GM12865 (cell line): Measurements from ENCODE around the gene ZNFX1.
"Not testable (repeated sequence)": the region's sequence is repeated elsewhere in the genome, so short reads cannot be mapped to it uniquely, and the experiment has no call there.

Source experiments
- DNase-seq: peaks from one replicate; pipeline ENCODE4 v3.0.0; 2010; ENCODE audit warnings: low read depth
- H3K4me3 ChIP-seq: 2 replicates; pipeline ENCODE4 v1.5.1; 2011; ENCODE audit warnings: mild to moderate bottlenecking, low read depth, low read length, control low read depth
- TF ChIP-seq, protein P1 (sequence below): IDR thresholded peaks from 2 replicates; pipeline ENCODE4 v1.5.1; 2011; ENCODE audit warnings: low read length, control low read depth, low read depth, inconsistent platforms; ENCODE audit not compliant: insufficient read depth; ENCODE audit errors: missing control alignments

ZNFX1 gene

GRCh38 chr20:49219924-49220831, 57.7 kb downstream of the ZNFX1 start:
- TF ChIP-seq, protein P1, sequence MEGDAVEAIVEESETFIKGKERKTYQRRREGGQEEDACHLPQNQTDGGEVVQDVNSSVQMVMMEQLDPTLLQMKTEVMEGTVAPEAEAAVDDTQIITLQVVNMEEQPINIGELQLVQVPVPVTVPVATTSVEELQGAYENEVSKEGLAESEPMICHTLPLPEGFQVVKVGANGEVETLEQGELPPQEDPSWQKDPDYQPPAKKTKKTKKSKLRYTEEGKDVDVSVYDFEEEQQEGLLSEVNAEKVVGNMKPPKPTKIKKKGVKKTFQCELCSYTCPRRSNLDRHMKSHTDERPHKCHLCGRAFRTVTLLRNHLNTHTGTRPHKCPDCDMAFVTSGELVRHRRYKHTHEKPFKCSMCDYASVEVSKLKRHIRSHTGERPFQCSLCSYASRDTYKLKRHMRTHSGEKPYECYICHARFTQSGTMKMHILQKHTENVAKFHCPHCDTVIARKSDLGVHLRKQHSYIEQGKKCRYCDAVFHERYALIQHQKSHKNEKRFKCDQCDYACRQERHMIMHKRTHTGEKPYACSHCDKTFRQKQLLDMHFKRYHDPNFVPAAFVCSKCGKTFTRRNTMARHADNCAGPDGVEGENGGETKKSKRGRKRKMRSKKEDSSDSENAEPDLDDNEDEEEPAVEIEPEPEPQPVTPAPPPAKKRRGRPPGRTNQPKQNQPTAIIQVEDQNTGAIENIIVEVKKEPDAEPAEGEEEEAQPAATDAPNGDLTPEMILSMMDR, result no peak
- DNase-seq, result no peak
- H3K4me3 ChIP-seq, result peak overlapping the region; percentile 86

DNA sequence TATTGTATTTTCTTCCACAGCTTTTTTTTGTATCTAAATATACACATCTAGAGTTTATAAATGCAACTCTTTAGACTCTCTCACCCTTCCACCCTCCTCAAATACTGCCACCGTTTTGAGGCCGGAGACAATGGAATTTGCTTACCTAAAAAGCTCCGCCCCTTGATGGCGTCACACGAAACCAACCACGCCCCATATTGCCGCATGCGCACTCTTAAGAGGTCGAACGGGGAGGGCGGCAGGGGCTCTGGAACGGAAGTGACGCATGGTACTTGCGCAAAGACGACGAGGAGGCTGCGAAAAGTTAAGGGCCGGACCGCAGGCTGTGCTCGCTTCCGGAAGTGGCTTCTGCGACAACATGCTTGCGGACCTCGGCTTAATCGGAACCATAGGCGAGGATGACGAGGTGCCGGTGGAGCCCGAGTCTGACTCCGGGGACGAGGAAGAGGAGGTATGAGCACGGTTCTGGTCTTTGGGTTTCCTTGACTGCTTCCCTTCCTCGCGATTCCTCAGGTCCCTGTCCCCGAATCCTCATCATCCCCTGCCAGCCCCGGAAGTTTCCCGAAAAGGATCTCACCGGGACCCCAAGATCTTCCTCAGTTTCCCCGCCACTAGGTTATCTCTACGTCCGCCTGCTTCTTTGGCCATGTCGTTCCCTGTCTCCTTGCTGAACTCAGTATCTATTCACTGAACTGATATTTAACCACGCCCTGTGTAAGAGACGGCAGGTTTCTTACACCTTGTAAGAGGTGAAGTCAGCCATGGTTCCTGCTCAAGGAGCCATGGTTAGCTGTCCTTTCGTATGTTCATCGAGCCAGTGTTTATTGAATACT, 58.5 kb downstream of the ZNFX1 start, which contains the start of gene DDX27:
TSS of gene DDX27 (plus strand) at position 326 of the 833 bp plus-strand sequence. CDS start at position 359, 33 bp downstream.
- DNase-seq, result peak; percentile 100
- peak within 1 kb of the TSS; percentile 86 for H3K4me3 ChIP-seq
- TF ChIP-seq, protein P1, result no peak

DNA sequence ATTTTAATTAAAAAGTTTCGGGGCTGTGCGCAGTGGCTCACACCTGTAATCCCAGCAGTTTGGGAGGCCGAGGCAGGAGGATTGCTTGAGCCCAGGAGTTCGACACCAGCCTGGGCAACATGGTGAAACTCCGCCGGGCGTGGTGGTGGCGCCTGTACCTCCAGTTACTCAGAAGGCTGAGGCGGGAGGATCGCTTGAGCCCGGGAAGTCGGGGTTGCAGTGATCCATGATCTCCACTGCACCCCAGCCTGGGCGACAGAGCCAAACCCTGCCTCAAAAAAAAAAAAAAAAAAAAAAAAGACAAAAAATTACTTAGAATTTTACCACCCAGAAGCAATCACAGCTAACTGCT, 59.1 kb downstream of the ZNFX1 start:
- peak overlapping the region; percentile 34 for H3K4me3 ChIP-seq

GRCh38 chr20:49216991-49217578, 60.8 kb downstream of the ZNFX1 start:
- H3K4me3 ChIP-seq, result no peak overlapping the region
- peak; percentile 93 for DNase-seq
- TF ChIP-seq, protein P1, result peak; percentile 85

More for the DNA sequence above, 59.1 kb downstream of the ZNFX1 start:
- DNase-seq, result not testable (repeated sequence)

DNA sequence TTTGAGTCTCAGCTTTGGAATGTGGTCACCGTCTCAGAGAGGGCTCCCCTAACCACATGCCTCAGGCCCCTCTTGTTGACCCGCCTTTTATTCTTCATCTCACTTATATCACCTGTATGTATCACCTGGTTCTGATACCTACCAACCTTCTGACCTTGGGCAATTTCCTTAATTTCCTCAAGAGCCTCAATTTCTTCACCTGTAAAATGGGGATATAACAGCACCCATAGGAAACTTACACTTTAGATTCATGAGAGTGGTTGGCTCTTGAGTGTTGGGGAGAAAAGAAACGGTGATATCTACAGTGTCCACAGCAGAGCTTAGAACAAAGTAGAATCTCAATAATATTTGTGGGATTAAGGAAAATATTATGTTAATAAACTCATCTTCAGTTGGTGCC, 62.6 kb downstream of the ZNFX1 start:
- TF ChIP-seq, protein P1, result no peak
- DNase-seq, result no peak
- no peak overlapping the region for H3K4me3 ChIP-seq

GRCh38 chr20:49214571-49214970, 63.3 kb downstream of the ZNFX1 start:
- DNase-seq, result no peak
- no peak overlapping the region for H3K4me3 ChIP-seq
- TF ChIP-seq, protein P1, result no peak

DNA sequence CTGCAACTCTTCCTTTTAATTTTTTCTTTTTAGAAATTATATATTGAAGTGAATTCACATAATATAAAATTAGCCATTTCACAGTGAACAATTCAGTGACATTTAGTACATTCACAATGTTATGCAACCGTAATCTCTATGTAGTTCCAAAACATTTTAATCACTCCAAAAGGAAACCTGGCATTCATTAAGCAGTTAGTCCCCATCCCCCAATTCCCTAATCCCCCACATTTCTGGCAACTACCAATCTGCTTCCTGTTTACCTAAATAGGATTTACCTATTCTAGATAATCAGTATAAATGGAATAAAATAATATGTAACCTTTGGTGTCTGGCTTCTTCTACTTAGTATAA, 67.1 kb downstream of the ZNFX1 start:
- no peak overlapping the region for H3K4me3 ChIP-seq
- TF ChIP-seq, protein P1, result no peak
- no peak for DNase-seq
